GM12872 (cell line): ENCODE data around the gene CDH13.

Experiments used
- CTCF ChIP-seq: IDR thresholded peaks from 3 replicates; pipeline ENCODE4 v1.5.1; 2011; ENCODE audit warnings: low read depth, mild to moderate bottlenecking, low read length, moderate library complexity; ENCODE audit not compliant: insufficient read depth

Gene CDH13

GRCh38 chr16:83630979-83631378 is 1004.2 kb downstream of the CDH13 start:
- TF ChIP-seq CTCF, result no peak

- no peak for TF ChIP-seq CTCF
Measured at GRCh38 chr16:83633286-83633685, 1006.5 kb downstream of the CDH13 start.

- TF ChIP-seq CTCF, result no peak
Measured at GRCh38 chr16:83648347-83648746, 1021.6 kb downstream of the CDH13 start.

GRCh38 chr16:83651871-83652270 is 1025.1 kb downstream of the CDH13 start:
- TF ChIP-seq CTCF, result no peak

GRCh38 chr16:83652943-83653342 is 1026.2 kb downstream of the CDH13 start:
- no peak for TF ChIP-seq CTCF

- TF ChIP-seq CTCF, result no peak
Measured at GRCh38 chr16:83653785-83654184, 1027.0 kb downstream of the CDH13 start.

GRCh38 chr16:83660282-83660681 is 1033.5 kb downstream of the CDH13 start:
- no peak for TF ChIP-seq CTCF

GRCh38 chr16:83661656-83662055 is 1034.9 kb downstream of the CDH13 start:
- TF ChIP-seq CTCF, result no peak
